Astrocyte of the spinal cord (primary cell): ENCODE data around the gene NREP.

Source experiments
- DNase-seq: peaks from one replicate; pipeline ENCODE4 v3.0.0; 2011; ENCODE audit warnings: low read depth, low spot score
- H3K4me3 ChIP-seq: 2 replicates; pipeline ENCODE4 v1.5.1; 2011; ENCODE audit warnings: low read depth, mild to moderate bottlenecking, low read length, moderate library complexity
- in situ Hi-C: cut with HindIII; loops from 2 replicates; pipeline ENCODE4 v1.10.0; 2017; ENCODE audit warnings: low sequenced_read_pairs
- TF ChIP-seq, protein P1 (sequence below): IDR thresholded peaks from 2 replicates; pipeline ENCODE4 v1.5.1; 2012; ENCODE audit warnings: low read depth, mild to moderate bottlenecking, low read length, inconsistent platforms

Gene NREP

DNA sequence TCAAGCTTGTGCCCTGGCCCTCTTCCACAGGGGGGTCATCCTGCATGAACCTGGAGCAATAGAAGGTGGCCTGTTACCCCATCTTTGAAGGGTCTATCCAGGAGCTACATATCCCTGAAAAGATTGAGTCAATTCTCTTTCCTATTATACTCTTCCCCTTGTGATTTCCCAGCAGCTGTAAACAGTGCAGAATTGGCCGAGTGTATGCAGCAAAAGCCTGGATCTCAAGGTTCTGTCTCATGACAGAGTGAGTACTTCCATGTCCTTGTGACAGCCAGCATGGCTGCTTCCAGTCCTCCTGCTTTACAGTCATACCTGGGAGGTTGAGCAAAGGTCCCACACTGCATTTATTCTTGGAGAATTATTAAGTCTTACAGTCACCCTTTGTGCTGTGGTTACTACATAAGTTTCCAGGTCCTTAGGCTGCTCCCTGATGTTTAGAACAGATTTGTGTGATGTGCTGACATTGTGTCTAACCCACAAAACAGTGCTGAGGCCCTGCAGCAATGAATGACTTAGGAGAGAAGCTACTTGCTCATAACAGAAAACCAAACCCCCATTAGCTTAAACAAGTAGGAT is 67.5 kb downstream of the NREP start:
- no peak overlapping the region for H3K4me3 ChIP-seq
- TF ChIP-seq, protein P1, sequence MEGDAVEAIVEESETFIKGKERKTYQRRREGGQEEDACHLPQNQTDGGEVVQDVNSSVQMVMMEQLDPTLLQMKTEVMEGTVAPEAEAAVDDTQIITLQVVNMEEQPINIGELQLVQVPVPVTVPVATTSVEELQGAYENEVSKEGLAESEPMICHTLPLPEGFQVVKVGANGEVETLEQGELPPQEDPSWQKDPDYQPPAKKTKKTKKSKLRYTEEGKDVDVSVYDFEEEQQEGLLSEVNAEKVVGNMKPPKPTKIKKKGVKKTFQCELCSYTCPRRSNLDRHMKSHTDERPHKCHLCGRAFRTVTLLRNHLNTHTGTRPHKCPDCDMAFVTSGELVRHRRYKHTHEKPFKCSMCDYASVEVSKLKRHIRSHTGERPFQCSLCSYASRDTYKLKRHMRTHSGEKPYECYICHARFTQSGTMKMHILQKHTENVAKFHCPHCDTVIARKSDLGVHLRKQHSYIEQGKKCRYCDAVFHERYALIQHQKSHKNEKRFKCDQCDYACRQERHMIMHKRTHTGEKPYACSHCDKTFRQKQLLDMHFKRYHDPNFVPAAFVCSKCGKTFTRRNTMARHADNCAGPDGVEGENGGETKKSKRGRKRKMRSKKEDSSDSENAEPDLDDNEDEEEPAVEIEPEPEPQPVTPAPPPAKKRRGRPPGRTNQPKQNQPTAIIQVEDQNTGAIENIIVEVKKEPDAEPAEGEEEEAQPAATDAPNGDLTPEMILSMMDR, result no peak
- in situ Hi-C loops, result no loop called here
- DNase-seq, result no peak

DNA sequence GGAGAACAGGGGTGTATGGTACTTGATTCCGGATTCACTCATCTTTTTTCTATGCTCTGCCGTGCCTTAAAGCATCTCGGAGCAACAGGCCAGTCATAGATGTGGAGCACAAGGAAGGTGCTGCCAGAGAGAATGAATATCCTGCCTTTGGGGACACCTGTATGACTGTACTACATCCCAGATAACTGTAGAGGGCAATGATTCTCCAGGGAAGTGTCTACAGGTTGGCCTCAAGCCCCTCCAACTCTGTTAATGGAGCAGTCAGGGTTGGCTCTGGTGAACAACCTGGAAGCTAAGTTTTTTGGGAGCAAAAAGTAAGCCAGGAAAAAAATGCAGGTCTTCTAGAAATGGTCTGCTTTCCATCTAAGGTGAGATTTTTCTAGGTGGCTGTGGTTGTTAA is 71.0 kb downstream of the NREP start:
- DNase-seq, result no peak
- TF ChIP-seq, protein P1, result no peak
- in situ Hi-C loops, result no loop called here
- H3K4me3 ChIP-seq, result no peak overlapping the region

DNA sequence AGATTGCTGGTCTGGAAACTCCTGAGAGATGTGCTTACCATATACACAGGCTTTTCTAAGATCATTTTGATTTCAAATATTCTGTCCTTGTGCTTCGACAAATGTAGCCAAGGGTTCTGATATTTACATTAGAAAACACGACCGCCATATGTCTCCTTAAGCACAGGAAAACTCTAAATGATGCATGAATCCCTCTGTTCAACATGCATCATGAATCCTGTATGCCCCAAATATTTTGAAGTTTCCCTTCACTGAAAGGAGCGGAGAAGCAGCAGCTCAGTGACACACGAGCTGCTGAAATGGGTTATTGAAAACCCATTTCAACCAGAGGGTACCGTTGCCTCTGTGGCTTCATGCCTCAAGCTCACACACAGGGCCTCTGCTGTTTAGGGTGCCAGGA is 74.4 kb downstream of the NREP start:
- no peak overlapping the region for H3K4me3 ChIP-seq
- in situ Hi-C loops, result no loop called here
- no peak for DNase-seq
- TF ChIP-seq, protein P1, result no peak

DNA sequence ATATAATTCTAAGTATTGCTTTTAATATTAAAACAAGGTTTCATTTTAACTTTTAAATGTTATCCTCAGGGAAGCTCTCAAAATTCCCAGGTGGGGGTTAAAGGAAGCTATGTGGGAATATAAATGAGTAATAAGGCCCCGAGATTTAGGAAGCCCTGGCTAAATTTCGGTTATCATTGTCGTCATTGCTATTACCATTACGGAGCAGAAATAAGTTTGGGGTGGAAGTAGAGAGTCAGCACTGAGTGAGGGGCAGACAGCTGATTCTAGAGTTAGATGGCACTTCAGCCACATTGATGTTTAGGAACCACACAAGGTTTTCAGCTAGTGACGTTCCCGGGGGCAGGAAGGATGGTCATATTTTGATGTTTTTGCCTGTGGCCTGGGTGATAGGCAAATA is 74.9 kb downstream of the NREP start:
- no peak overlapping the region for H3K4me3 ChIP-seq
- DNase-seq, result no peak
- in situ Hi-C loops, result no loop called here
- TF ChIP-seq, protein P1, result no peak

DNA sequence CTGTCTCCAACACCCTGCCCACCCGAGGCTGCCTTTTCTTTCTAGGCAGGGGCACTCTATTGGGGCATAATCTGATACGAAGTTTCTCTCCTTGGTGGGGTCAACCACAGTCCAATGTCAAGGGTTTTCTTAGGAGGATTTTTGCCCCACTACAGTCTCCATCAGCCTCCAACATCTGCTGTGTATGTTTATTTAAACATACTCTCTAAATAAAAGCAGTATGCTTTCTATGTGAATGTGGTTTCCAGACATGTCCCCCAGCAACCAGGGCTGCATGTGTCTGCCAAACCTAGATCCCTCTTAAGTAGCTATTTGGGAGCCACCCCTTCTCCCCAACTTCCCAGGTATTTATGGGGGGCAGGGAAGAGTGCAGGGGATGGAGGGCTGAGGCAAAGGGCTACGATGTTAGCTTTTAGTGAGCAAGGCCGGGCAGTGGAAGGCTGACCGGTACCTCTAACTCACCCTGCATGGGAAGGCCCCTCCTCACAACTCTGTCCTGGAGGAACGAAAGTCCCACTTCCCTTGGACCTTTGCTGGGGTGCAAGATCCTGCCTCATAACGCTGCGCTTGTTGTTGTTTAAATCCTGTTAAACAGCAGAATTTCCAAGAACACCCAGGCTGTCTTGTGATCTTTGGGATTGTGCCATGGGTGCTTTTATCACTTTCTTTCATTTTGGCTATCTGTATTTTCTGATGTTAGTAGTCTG is 75.4 kb downstream of the NREP start:
- in situ Hi-C loops, result no loop called here
- TF ChIP-seq, protein P1, result no peak
- H3K4me3 ChIP-seq, result no peak overlapping the region
- peak; percentile 51 for DNase-seq

DNA sequence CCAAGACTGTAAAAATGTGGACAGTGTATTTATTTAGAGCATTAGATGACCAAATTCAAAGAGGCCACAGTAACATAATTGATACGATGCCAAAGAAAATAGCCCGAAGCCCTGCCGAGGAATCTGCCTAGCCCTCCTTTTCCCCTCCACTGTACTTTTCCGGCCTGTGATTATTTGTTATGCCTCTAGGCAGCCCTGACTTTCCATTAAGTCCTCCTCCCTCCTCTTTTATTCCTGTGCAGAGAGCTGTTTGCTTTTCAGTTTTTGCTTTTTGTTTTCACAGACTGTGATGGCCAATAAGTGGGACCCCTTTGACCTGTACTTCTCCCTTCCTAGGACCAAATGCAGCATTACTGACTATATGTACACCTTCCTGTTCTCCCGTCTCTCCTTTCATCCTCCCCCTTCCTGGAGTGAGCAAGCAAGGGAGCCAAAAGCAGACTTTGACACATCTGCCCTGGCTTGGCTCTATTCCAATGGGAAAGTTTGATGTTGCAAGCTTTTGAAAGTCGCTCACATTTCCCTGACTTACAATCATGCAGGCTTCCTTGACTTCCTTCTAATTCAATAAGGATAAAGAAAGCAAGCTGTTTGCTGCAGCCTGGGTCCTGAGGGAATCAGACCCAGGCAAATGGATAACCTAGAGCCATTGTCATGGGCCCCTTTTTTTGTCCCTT is 76.1 kb downstream of the NREP start:
- peak; percentile 98 for DNase-seq
- TF ChIP-seq, protein P1, result no peak
- in situ Hi-C loops, result no loop called here
- no peak overlapping the region for H3K4me3 ChIP-seq
